Measurements from ENCODE around the gene EYS.

The EYS gene

GRCh38 chr6:64128301-64129024 lies 1578.6 kb downstream of the EYS start:
- DNase-seq (ENCODE audit: low spot score): no peak

- DNase-seq (ENCODE audit: low spot score): no peak
Observed at GRCh38 chr6:64123761-64124633, 1583.0 kb downstream of the EYS start.

- DNase-seq (ENCODE audit: low spot score): no peak
Observed at GRCh38 chr6:64122712-64123375, 1584.2 kb downstream of the EYS start.

GRCh38 chr6:64121011-64121565 lies 1585.9 kb downstream of the EYS start:
- DNase-seq (ENCODE audit: low spot score): no peak

- no peak for DNase-seq (ENCODE audit: low spot score)
Observed at GRCh38 chr6:64113704-64114103, 1593.3 kb downstream of the EYS start.

GRCh38 chr6:64104051-64104450 lies 1603.0 kb downstream of the EYS start:
- no peak for DNase-seq (ENCODE audit: low spot score)

- no peak for DNase-seq (ENCODE audit: low spot score)
Observed at GRCh38 chr6:64103480-64103879, 1603.5 kb downstream of the EYS start.

- DNase-seq (ENCODE audit: low spot score): no peak
Observed at GRCh38 chr6:64100702-64101303, 1606.2 kb downstream of the EYS start.

- no peak for DNase-seq (ENCODE audit: low spot score)
Observed at GRCh38 chr6:64090352-64090751, 1616.7 kb downstream of the EYS start.

GRCh38 chr6:64085126-64085525 lies 1621.9 kb downstream of the EYS start:
- DNase-seq (ENCODE audit: low spot score): no peak

GRCh38 chr6:64084185-64084663 lies 1622.8 kb downstream of the EYS start:
- no peak for DNase-seq (ENCODE audit: low spot score)

- no peak for DNase-seq (ENCODE audit: low spot score)
Observed at GRCh38 chr6:64083261-64083660, 1623.8 kb downstream of the EYS start.

- DNase-seq (ENCODE audit: low spot score): no peak
Observed at GRCh38 chr6:64081453-64081852, 1625.6 kb downstream of the EYS start.

GRCh38 chr6:64074981-64075380 lies 1632.0 kb downstream of the EYS start:
- DNase-seq (ENCODE audit: low spot score): no peak

- no peak for DNase-seq (ENCODE audit: low spot score)
Observed at GRCh38 chr6:64072686-64073085, 1634.3 kb downstream of the EYS start.

GRCh38 chr6:64064919-64065318 lies 1642.1 kb downstream of the EYS start:
- no peak for DNase-seq (ENCODE audit: low spot score)

- no peak for DNase-seq (ENCODE audit: low spot score)
Observed at GRCh38 chr6:64062960-64063683, 1643.9 kb downstream of the EYS start.

GRCh38 chr6:64054861-64055260 lies 1652.2 kb downstream of the EYS start:
- DNase-seq (ENCODE audit: low spot score): no peak

- DNase-seq (ENCODE audit: low spot score): no peak
Observed at GRCh38 chr6:64050590-64050989, 1656.4 kb downstream of the EYS start.

- peak; percentile 74 for DNase-seq (ENCODE audit: low spot score)
Observed at GRCh38 chr6:64049736-64050135, 1657.3 kb downstream of the EYS start.

- no peak for DNase-seq (ENCODE audit: low spot score)
Observed at GRCh38 chr6:64046746-64047208, 1660.2 kb downstream of the EYS start.

Measured in putamen (tissue), 1 donor.